ENCODE data around the gene OSR1. TPM values are rescaled to one million over a fixed set of nuclear protein-coding genes. Genes with fewer than 3 reads are reported as not detected.
"Not testable (repeated sequence)": the region's sequence is repeated elsewhere in the genome, so short reads cannot be mapped to it uniquely, and the experiment has no call there.

OSR1 gene
- 10 to 100 TPM; 12.5 to 55.7 TPM for total RNA-seq

DNA sequence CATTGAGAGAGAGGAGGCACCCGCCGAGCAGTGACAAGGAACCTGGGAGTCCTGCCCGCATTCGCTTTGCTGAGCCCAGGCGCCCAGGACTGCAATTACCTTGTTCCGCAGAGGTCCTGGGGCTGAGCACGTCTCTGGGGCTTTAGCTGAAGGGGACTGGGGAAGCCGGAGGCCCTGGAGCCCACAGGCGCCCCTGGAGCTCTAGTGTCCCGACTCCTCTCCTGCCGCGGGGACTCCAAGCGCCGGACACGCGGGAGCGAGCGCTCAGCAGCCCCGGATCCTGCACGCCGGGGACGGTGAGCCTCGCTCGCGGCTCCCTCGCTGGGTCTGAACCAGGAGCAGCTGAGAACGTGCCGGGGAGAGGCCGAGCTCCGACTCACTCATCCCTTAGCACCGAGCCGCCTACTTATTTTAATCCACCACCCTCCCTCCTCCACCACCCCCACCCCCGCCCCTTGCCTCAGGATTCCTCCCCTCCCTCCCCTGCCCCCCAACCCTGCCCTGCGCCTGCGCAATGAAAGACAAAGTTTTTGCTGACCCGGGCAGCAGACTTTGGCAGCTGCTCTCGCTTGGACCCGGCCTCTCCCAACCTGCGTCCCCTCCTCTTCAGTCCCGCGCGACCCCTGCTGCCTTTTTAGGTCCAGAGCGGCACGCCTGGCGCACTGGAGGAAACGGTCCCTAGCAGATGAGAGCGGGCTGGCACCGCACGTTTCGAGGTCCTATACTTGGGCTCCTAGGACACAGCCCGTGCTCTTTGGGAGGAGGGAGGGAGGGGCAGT lies at the start of gene OSR1:
OSR1 (minus strand) TSS at position 382 of the 779 bp plus-strand sequence. CDS start 4,818 bp downstream, outside the sequence.
- peak; percentile 75 for DNase-seq (ENCODE audit: low spot score)
- H3K4me3 ChIP-seq = peak within 1 kb of the TSS; percentile 62 to 79
- peaks cover 0 to 44% of the 10 kb centered on the region in 2 donors for H3K4me1 ChIP-seq
- peak within 1 kb of the TSS; percentile 87 to 97 for H3K27ac ChIP-seq
- no peak for TF ChIP-seq CTCF (IDR thresholded peaks at IDR 0.05)
- H3K9me3 ChIP-seq = no peaks in the 10 kb centered on the region
- no peaks in the 10 kb centered on the region for H3K27me3 ChIP-seq
- H3K36me3 ChIP-seq = peaks cover 1% of the 10 kb centered on the region

DNA sequence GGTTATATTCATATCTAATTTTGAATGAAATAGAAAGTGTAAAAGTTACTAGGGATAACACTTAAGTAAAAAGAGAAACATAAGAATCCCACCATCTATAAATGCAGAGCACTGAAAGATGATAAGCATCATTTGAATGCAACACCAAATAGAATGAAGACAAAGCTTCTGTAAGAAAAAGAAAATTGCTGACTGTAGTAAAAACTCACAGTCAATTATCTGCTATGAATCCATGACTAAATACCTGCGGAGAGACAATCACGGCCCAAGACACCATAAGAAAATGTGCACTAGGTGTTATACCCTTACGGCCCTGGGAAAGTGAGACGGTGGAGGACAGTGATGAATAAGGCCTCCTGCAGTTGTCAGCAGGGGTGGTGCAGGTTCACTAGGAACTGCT lies 45.4 kb upstream of the OSR1 start:
- DNase-seq (ENCODE audit: low spot score) = no peak
- Histone ChIP-seq H3K4me3 (no peak overlapping the region), H3K27ac (no peak overlapping the region), H3K4me1 (no peaks in the 10 kb centered on the region), H3K36me3 (no peaks in the 10 kb centered on the region), H3K9me3 (no peaks in the 10 kb centered on the region), H3K27me3 (no peaks in the 10 kb centered on the region)
- TF ChIP-seq CTCF (IDR thresholded peaks at IDR 0.05) = no peak

DNA sequence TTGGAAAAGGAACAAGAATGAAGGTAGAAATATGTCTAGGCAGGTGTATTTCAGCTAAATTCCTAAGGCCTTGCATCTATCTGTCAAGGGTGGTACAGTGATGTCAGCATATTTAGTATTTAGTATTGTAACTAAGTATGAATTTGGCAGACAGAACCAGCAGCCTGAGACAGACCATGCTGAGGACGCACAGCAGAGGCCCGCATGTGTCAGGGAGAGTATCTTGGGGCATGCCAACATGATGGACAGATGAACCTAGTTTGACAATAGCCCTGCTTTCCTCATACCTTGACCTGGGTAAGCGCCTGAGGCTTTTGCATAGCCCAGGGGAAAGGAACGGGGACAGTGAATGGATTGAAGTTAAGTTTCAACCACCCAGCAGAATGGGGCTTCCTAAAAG lies 33.8 kb upstream of the OSR1 start:
- no peaks in the 10 kb centered on the region for H3K36me3 ChIP-seq
- no peak for TF ChIP-seq CTCF (IDR thresholded peaks at IDR 0.05)
- no peaks in the 10 kb centered on the region for H3K4me1 ChIP-seq
- no peak for DNase-seq (ENCODE audit: low spot score)
- H3K4me3 ChIP-seq = no peak overlapping the region
- no peak overlapping the region for H3K27ac ChIP-seq
- peaks cover 0 to 4% of the 10 kb centered on the region in 2 donors for H3K9me3 ChIP-seq
- H3K27me3 ChIP-seq = no peaks in the 10 kb centered on the region

GRCh38 chr2:19389469-19389868 lies 31.0 kb upstream of the OSR1 start:
- not testable (repeated sequence) for H3K36me3 ChIP-seq; H3K4me3 ChIP-seq; H3K27ac ChIP-seq; DNase-seq (ENCODE audit: low spot score); H3K9me3 ChIP-seq; H3K27me3 ChIP-seq; H3K4me1 ChIP-seq

DNA sequence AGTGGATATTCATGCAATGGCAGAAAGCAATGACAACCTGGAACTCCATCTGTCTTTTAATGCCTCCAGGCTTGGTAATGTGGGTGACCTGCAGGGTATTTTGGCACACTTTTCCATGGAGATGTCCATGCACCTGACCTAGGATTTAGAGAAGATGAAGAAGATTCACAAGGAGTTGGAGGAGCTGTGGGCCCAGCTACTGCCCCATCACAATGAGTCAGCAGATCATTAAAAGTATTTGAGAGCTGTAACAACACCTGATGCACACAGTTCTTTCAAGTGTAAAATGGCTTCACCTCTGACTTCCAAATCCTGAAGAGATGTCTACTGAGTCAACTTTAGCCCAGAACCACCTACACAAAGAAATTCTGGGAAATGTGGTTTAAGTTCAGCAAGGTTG lies 22.1 kb upstream of the OSR1 start:
- no peaks in the 10 kb centered on the region for H3K36me3 ChIP-seq
- no peaks in the 10 kb centered on the region for H3K27me3 ChIP-seq
- H3K27ac ChIP-seq = no peak overlapping the region
- no peaks in the 10 kb centered on the region for H3K4me1 ChIP-seq
- no peak overlapping the region for H3K4me3 ChIP-seq
- no peak for TF ChIP-seq CTCF (IDR thresholded peaks at IDR 0.05)
- DNase-seq (ENCODE audit: low spot score) = no peak
- no peaks in the 10 kb centered on the region for H3K9me3 ChIP-seq

DNA sequence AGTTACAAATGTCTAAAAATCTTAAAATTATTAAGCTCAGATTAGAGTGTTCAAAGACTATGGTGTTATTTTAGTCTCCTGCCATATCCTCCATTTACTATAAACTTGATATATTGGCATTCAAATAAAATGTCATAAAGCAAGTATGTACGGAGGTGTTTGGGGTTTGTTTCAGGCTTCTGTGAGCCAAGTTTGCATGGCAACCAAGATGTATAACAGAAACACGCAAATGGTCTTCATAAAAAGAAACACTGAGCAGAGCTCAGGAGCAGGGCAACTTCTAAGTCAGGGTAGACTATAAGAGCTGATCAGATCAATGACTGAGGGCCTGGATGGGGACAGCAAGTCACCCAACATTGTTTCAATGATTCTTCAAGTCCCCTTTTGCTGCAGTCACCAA lies 20.5 kb upstream of the OSR1 start:
- Histone ChIP-seq H3K36me3 (no peaks in the 10 kb centered on the region), H3K9me3 (no peaks in the 10 kb centered on the region), H3K4me3 (no peak overlapping the region), H3K27ac (no peak overlapping the region), H3K4me1 (no peaks in the 10 kb centered on the region), H3K27me3 (no peaks in the 10 kb centered on the region)
- DNase-seq (ENCODE audit: low spot score) = no peak
- no peak for TF ChIP-seq CTCF (IDR thresholded peaks at IDR 0.05)
